Peyer's patch (tissue), 4 donors: Measurements from ENCODE around the gene OCRL. TPM values are rescaled to one million over a fixed set of nuclear protein-coding genes. Genes with fewer than 3 reads are reported as not detected.

Experiments
- DNase-seq, 3 donors: peaks; one replicate each; pipeline ENCODE4 v3.0.0-alpha.2; 2017 to 2019
- H3K27ac ChIP-seq, 4 donors: fragments of 200-600 bp; sonication (generic); one replicate each; pipeline ENCODE4 v1.5.1; 2016 to 2019
- H3K27me3 ChIP-seq, 2 donors: fragments of 200-600 bp; sonication (generic); one replicate each; pipeline ENCODE4 v1.5.1; 2019
- H3K36me3 ChIP-seq, 3 donors: fragments of 200-600 bp; sonication (generic); one replicate each; pipeline ENCODE4 v1.5.1; 2016 to 2019
- H3K4me1 ChIP-seq, 4 donors: fragments of 200-600 bp; sonication (generic); one replicate each; pipeline ENCODE4 v1.5.1; 2016 to 2019
- H3K4me3 ChIP-seq, 4 donors: fragments of 200-600 bp; sonication (generic); 1 replicate in 3 of 4; 2 replicates in 1 of 4; pipeline ENCODE4 v1.5.1; 2016 to 2019; ENCODE audit warnings: mild to moderate bottlenecking in 1 of 4
- H3K9me3 ChIP-seq, 4 donors: fragments of 200-600 bp; sonication (generic); one replicate each; pipeline ENCODE4 v1.5.1; 2016 to 2019; ENCODE audit warnings: mild to moderate bottlenecking in 1 of 4
- POLR2A ChIP-seq, 2 donors: fragments of 450-650 bp; IDR thresholded peaks; one replicate each; pipeline ENCODE4 v1.5.1; 2017; ENCODE audit warnings: antibody characterized with exemption in 2 of 2, mild to moderate bottlenecking in 2 of 2, moderate library complexity in 2 of 2
- total RNA-seq, 4 donors: library from RNA; depleted of rRNA; stranded (reverse); fragments of >200 nt; gene quantifications; one replicate each; pipeline ENCODE4 v1.1.0, GENCODE V29; 2016
- TF ChIP-seq, protein P1 (sequence below), 6 experiments: fragments of 450-650 bp in 4 of 6; fragments of 200-600 bp in 2 of 6; sonication (generic) in 1 of 6; IDR thresholded peaks; one replicate each; pipeline ENCODE4 v1.5.1; 2017 to 2019; ENCODE audit warnings: antibody characterized with exemption in 6 of 6, mild to moderate bottlenecking in 3 of 6, moderate library complexity in 1 of 6

Gene OCRL
- total RNA-seq, 4 donors from 2014 or later: 19.4 to 33.2 (median 24.5) TPM

DNA sequence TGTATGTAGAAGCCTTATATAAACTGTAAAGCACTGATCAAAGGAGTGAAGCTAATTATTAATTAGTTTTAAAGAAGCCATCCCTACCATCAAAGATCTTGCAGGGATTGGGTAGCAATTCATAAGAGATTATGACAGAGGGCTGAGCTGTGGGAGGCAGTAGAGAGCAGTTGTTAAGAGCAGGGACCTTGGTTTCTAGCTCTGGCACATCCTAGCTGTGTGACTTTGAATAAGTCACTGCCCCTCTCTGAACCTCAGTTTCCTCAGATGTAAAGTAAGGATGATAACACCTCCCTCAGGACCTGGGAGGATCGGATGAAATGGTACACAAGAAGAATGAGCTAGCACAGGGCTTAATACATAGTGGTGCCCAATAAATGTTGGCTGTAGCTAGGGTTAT, 69.3 kb downstream of the OCRL start:
- Histone ChIP-seq H3K36me3 (no peaks in the 10 kb centered on the region), H3K27ac (no peak overlapping the region), H3K9me3 (no peaks in the 10 kb centered on the region), H3K27me3 (no peaks in the 10 kb centered on the region), H3K4me1 (peaks cover 0 to 10% (median 0%) of the 10 kb centered on the region in 4 donors), H3K4me3 (no peak overlapping the region)
- TF ChIP-seq POLR2A (IDR thresholded peaks at IDR 0.05): no peak
- TF ChIP-seq, protein P1, sequence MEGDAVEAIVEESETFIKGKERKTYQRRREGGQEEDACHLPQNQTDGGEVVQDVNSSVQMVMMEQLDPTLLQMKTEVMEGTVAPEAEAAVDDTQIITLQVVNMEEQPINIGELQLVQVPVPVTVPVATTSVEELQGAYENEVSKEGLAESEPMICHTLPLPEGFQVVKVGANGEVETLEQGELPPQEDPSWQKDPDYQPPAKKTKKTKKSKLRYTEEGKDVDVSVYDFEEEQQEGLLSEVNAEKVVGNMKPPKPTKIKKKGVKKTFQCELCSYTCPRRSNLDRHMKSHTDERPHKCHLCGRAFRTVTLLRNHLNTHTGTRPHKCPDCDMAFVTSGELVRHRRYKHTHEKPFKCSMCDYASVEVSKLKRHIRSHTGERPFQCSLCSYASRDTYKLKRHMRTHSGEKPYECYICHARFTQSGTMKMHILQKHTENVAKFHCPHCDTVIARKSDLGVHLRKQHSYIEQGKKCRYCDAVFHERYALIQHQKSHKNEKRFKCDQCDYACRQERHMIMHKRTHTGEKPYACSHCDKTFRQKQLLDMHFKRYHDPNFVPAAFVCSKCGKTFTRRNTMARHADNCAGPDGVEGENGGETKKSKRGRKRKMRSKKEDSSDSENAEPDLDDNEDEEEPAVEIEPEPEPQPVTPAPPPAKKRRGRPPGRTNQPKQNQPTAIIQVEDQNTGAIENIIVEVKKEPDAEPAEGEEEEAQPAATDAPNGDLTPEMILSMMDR (IDR thresholded peaks at IDR 0.05): peak in 3 of 6 experiments; percentile 30 to 35 (median 33)
- no peak for DNase-seq

DNA sequence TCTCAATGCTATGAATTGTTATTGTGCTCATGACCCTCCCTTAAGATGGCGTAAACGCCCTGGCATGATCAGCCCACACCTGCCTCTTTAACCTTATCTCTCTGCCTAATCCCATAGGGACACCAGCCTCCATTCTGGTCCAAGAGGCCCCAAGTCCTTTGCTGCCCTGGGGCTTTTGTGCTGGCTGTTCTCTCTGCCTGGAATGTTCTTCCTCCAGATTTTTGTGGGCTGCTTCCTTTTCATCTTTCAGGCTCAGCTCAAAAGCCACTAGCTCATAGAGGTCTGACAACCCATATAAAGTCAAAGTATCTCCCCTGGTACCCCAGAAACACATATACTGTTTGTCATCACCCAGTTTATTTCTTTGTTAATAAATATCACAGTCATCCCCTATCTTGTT, 72.3 kb downstream of the OCRL start:
- H3K27ac ChIP-seq: no peak overlapping the region
- H3K9me3 ChIP-seq: no peaks in the 10 kb centered on the region
- H3K4me1 ChIP-seq: no peaks in the 10 kb centered on the region
- no peaks in the 10 kb centered on the region for H3K36me3 ChIP-seq
- no peak for DNase-seq
- H3K4me3 ChIP-seq: no peak overlapping the region
- no peaks in the 10 kb centered on the region for H3K27me3 ChIP-seq
- TF ChIP-seq, protein P1 (IDR thresholded peaks at IDR 0.05): no peak
- no peak for TF ChIP-seq POLR2A (IDR thresholded peaks at IDR 0.05)

DNA sequence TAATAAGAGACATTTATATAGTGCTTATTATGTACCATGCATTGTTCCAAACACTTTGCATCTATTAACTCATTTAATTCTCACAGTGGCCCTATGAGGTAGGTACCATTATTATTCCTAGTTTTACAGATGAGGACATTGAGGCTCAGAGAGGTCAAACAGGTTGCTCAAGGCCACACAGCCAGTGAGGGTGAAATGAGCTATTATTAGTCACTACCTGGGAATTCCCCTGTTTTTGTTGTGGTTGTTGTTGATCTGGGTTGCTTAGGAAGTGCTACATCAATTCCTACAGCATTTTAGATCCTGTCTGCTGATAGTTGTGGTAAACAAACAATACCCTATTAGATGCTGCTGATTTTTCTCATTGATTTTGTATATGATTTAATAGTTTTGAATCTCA, 73.5 kb downstream of the OCRL start:
- H3K4me1 ChIP-seq: no peaks in the 10 kb centered on the region
- no peak overlapping the region for H3K27ac ChIP-seq

DNA sequence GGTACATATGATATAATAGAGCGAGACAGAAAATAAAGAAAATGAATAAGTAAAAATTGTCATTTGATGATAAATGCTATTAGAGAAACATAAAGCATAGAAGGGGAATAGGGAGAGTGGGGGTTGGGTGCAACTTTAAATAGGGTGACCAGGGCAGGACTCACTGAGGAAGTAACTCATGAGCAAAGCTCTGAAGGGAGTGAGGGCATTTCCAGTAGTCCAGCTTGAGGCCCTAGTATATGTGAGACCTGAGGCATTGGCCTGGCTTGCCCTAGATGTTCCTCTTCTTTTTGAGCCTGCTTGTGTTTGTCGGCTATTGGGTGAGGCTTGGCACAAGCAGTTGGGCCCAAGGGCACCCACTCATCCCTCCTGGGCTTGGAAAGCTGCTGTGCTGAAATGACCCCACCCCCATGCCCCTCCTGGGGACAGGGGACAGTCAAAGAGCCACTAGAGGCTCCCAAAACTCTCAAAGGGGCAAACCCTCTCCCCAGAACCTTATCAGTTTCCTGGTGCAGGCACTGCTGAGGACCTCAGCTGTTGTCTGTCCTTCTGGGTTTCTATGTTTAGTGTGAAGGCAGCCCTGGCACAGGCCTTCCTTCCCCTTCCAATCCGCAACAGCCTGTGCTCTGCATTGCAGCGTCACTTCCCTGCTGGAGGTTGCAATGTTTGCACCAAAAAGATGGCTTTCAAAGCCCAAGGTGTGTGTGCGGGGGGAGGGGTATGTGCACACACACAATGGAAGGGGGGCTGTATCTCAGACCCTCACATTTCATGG, 74.6 kb downstream of the OCRL start:
- no peak for DNase-seq
- Histone ChIP-seq H3K27ac (no peak overlapping the region), H3K27me3 (no peaks in the 10 kb centered on the region), H3K4me3 (no peak overlapping the region), H3K4me1 (no peaks in the 10 kb centered on the region), H3K36me3 (no peaks in the 10 kb centered on the region), H3K9me3 (no peaks in the 10 kb centered on the region)
- TF ChIP-seq POLR2A (IDR thresholded peaks at IDR 0.05): no peak
- TF ChIP-seq, protein P1 (IDR thresholded peaks at IDR 0.05): no peak

More for the DNA sequence above, 73.5 kb downstream of the OCRL start:
- Histone ChIP-seq H3K27me3 (no peaks in the 10 kb centered on the region), H3K36me3 (no peaks in the 10 kb centered on the region), H3K4me3 (no peak overlapping the region), H3K9me3 (no peaks in the 10 kb centered on the region)
- TF ChIP-seq, protein P1 (IDR thresholded peaks at IDR 0.05): no peak
- TF ChIP-seq POLR2A (IDR thresholded peaks at IDR 0.05): no peak
- no peak for DNase-seq

DNA sequence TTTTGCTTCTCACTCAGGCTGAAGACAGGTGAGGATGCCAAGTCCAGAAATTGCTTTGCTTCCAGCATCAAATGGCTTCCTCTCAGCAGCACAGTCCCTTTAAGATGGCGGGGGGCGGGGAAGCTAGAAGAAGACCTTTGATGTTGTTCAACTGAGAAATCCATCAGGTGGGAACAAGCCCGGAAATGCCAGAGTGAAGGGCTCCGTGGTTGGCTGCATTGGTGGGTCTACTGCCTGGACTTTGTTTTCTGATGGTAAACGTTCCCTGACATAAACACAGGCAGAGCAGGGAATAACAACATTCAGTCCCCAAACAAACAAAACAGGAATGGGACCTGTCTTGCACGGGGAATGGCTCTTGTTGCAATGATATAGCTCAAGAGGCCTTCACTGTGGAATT, 77.4 kb downstream of the OCRL start:
- H3K4me1 ChIP-seq: no peaks in the 10 kb centered on the region
- no peaks in the 10 kb centered on the region for H3K27me3 ChIP-seq
- no peaks in the 10 kb centered on the region for H3K9me3 ChIP-seq
- no peak overlapping the region for H3K4me3 ChIP-seq
- H3K27ac ChIP-seq: no peak overlapping the region
- no peaks in the 10 kb centered on the region for H3K36me3 ChIP-seq
- TF ChIP-seq POLR2A (IDR thresholded peaks at IDR 0.05): no peak
- TF ChIP-seq, protein P1 (IDR thresholded peaks at IDR 0.05): no peak
- no peak for DNase-seq
